Keratinocyte (primary cell): Measurements from ENCODE around the gene LTB. TPM values are rescaled to one million over a fixed set of nuclear protein-coding genes. Genes with fewer than 3 reads are reported as not detected.

ENCODE experiments used
- DNase-seq: peaks from one replicate; pipeline ENCODE4 v3.0.0-alpha.2; 2011; ENCODE audit warnings: low read depth, missing footprints, low spot score
- FAIRE-seq: peaks from 2 replicates; lab custom pipeline; 2011; peaks lifted over from hg19 to GRCh38; lab: Jason Lieb, UNC
- H2AFZ ChIP-seq: 2 replicates; pipeline ENCODE4 v1.6.0; 2012; ENCODE audit warnings: low read length, control low read depth, inconsistent platforms; ENCODE audit not compliant: control insufficient read depth
- H3K27ac ChIP-seq: 2 replicates; pipeline ENCODE4 v1.5.1; 2011; ENCODE audit warnings: low read length; ENCODE audit not compliant: control insufficient read depth, insufficient read depth
- H3K27me3 ChIP-seq: 3 replicates; pipeline ENCODE4 v1.6.0; 2011; ENCODE audit warnings: low read length; ENCODE audit not compliant: control insufficient read depth, insufficient read depth; ENCODE audit errors: extremely low read depth
- H3K36me3 ChIP-seq, 2 experiments: 2 replicates in 1 of 2; 3 replicates in 1 of 2; pipeline ENCODE4 v1.5.1; 2011; ENCODE audit warnings: low read length in 2 of 2, mild to moderate bottlenecking in 1 of 2; ENCODE audit not compliant: control insufficient read depth in 2 of 2, insufficient read depth in 2 of 2; ENCODE audit errors: extremely low read depth in 1 of 2
- H3K4me1 ChIP-seq: 3 replicates; pipeline ENCODE4 v1.5.1; 2011; ENCODE audit warnings: low read length; ENCODE audit not compliant: control insufficient read depth, insufficient read depth; ENCODE audit errors: extremely low read depth
- H3K4me2 ChIP-seq: 3 replicates; pipeline ENCODE4 v1.6.0; 2011; ENCODE audit warnings: low read depth, low read length; ENCODE audit not compliant: control insufficient read depth, insufficient read depth; ENCODE audit errors: extremely low read depth
- H3K4me3 ChIP-seq, 3 experiments: fragments of 200-600 bp in 1 of 3; sonication (generic) in 1 of 3; 2 replicates in 2 of 3; 3 replicates in 1 of 3; pipeline ENCODE4 v1.5.1; 2011 to 2016; ENCODE audit warnings: low read length in 3 of 3, mild to moderate bottlenecking in 3 of 3, control low read depth in 2 of 3, inconsistent platforms in 1 of 3, low read depth in 1 of 3, mixed read lengths in 1 of 3, mixed run types in 1 of 3, moderate library complexity in 1 of 3; ENCODE audit not compliant: control insufficient read depth in 2 of 3, insufficient read depth in 2 of 3; ENCODE audit errors: extremely low read depth in 1 of 3
- H3K79me2 ChIP-seq: 2 replicates; pipeline ENCODE4 v1.6.0; 2012; ENCODE audit warnings: low read length; ENCODE audit not compliant: control insufficient read depth, insufficient read depth
- H3K9ac ChIP-seq: 3 replicates; pipeline ENCODE4 v1.6.0; 2011; ENCODE audit warnings: low read length; ENCODE audit not compliant: control insufficient read depth, insufficient read depth; ENCODE audit errors: extremely low read depth
- H3K9me1 ChIP-seq: 3 replicates; pipeline ENCODE4 v1.6.0; 2011; ENCODE audit warnings: low read length; ENCODE audit not compliant: control insufficient read depth, insufficient read depth; ENCODE audit errors: extremely low read depth
- H3K9me3 ChIP-seq: 2 replicates; pipeline ENCODE4 v1.5.1; 2012; ENCODE audit warnings: low read depth, low read length; ENCODE audit not compliant: control insufficient read depth
- H4K20me1 ChIP-seq: 3 replicates; pipeline ENCODE4 v1.6.0; 2011; ENCODE audit warnings: low read length; ENCODE audit not compliant: control insufficient read depth, insufficient read depth; ENCODE audit errors: extremely low read depth
- EZH2 ChIP-seq: IDR thresholded peaks from one replicate; pipeline ENCODE4 v1.6.1; 2012; ENCODE audit warnings: inconsistent platforms, mild to moderate bottlenecking, low read length, moderate library complexity
- dilution Hi-C: fragments of 300-500 bp; cut with MboI; formaldehyde crosslinking; loops from one replicate; pipeline ENCODE4 v1.7.0; 2020; ENCODE audit warnings: low sequenced_read_pairs; ENCODE audit not compliant: extremely low pct_ligation_motif_present
- polyA plus RNA-seq, 5 experiments: library from polyadenylated mRNA; depleted of rRNA in 3 of 5; stranded (reverse) in 3 of 5; stranded (forward) in 1 of 5; unstranded in 1 of 5; fragments of >200 nt; gene quantifications; 1 replicate in 1 of 5; 2 replicates in 3 of 5; 3 replicates in 1 of 5; pipeline versions ENCODE4 v1.2.1 to v1.2.3, GENCODE V29; 2011 to 2012; ENCODE audit warnings: missing spikeins in 2 of 5, low read depth in 1 of 5, low replicate concordance in 1 of 5
- TF ChIP-seq, protein P1 (sequence below), 3 experiments: IDR thresholded peaks in 1 of 3; conservative IDR thresholded peaks in 1 of 3; optimal IDR thresholded peaks in 1 of 3; 2 replicates in 2 of 3; 3 replicates in 1 of 3; pipeline versions ENCODE3 to v1.5.1; 2011; ENCODE audit warnings: low read length in 3 of 3, mild to moderate bottlenecking in 3 of 3, moderate library complexity in 2 of 3, control low read depth in 1 of 3, inconsistent platforms in 1 of 3; ENCODE audit not compliant: insufficient read depth in 2 of 3; ENCODE audit errors: extremely low read depth in 1 of 3

Gene LTB
- polyA plus RNA-seq, 1 donor (not counting 4 experiments of a cell fraction or from before 2014, with no cell fraction given) = not detected

DNA sequence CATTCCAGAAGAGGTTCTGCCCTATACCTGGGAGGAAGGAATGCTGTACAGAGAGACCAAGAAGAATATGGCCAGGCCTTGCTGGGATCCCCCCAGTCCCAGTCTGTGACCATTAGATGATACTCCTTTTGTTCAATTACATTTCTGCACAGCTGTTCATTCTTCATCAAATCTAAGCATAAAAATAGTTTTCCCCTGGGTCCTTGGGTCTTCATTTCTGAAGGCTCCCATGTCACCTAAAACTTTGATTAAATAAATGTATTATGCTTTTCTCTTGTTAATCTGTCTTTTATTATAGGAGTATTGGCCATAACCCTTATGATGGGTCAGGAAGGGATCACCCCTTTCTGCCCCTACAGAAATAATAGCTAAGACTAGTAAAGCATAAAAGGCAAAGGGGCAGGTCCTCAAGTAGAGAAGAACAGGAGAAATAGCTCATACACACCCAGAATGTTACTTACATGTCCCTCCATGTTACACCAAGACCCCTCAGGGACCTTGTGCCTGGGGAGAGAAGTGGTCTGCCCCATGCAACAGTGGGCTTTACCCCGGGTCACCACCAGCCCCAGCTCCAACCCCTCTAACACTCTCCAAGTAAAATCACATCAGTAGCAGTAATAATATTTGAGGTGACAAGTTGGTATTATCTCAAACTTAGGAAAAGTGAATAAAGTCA, 12.2 kb downstream of the LTB start:
- dilution Hi-C loops = no loop called here
- no peak for DNase-seq
- no peak overlapping the region for H3K4me3 ChIP-seq
- H3K9me1 ChIP-seq = no peaks in the 10 kb centered on the region
- H3K36me3 ChIP-seq = no peaks in the 10 kb centered on the region
- FAIRE-seq = no peak
- H3K27me3 ChIP-seq = no peaks in the 10 kb centered on the region
- no peak overlapping the region for H3K27ac ChIP-seq
- no peak overlapping the region for H2AFZ ChIP-seq
- no peaks in the 10 kb centered on the region for H4K20me1 ChIP-seq
- peaks cover under 1% of the 10 kb centered on the region for H3K4me1 ChIP-seq
- H3K9me3 ChIP-seq = no peaks in the 10 kb centered on the region
- H3K9ac ChIP-seq = no peak overlapping the region
- no peaks in the 10 kb centered on the region for H3K79me2 ChIP-seq
- TF ChIP-seq, protein P1, sequence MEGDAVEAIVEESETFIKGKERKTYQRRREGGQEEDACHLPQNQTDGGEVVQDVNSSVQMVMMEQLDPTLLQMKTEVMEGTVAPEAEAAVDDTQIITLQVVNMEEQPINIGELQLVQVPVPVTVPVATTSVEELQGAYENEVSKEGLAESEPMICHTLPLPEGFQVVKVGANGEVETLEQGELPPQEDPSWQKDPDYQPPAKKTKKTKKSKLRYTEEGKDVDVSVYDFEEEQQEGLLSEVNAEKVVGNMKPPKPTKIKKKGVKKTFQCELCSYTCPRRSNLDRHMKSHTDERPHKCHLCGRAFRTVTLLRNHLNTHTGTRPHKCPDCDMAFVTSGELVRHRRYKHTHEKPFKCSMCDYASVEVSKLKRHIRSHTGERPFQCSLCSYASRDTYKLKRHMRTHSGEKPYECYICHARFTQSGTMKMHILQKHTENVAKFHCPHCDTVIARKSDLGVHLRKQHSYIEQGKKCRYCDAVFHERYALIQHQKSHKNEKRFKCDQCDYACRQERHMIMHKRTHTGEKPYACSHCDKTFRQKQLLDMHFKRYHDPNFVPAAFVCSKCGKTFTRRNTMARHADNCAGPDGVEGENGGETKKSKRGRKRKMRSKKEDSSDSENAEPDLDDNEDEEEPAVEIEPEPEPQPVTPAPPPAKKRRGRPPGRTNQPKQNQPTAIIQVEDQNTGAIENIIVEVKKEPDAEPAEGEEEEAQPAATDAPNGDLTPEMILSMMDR (optimal IDR thresholded peaks at IDR 0.05 in 1 of 3, IDR thresholded peaks at IDR 0.05 in 1 of 3, conservative IDR thresholded peaks at IDR 0.05 in 1 of 3; ENCODE audit: extremely low read depth in 1 of 3, insufficient read depth in 2 of 3, low read length in 3 of 3) = no peak
- TF ChIP-seq EZH2 = no peak
- no peak overlapping the region for H3K4me2 ChIP-seq

DNA sequence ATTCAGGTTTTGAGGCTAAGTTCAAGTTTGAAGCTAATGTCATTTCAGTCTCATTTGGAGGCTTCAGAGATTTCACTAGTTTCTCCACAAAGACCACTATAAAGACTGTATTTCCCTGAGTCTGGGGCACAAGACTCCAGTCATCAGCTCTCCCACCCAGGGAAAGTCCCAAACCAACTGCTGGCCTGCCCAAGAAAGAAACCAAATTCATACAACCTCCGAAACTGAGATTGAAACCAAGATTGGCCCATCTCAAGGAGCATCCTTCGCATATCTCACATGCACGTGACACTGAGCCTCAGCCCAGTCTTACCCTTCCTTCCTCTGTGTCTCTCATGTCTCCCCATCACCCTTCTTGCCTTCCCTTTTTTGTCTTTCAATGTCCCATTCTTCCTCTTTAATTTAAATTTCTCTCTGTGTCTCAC, 13.7 kb downstream of the LTB start:
- H2AFZ ChIP-seq = no peak overlapping the region
- H3K27ac ChIP-seq = no peak overlapping the region
- dilution Hi-C loops = no loop called here
- H4K20me1 ChIP-seq = no peaks in the 10 kb centered on the region
- no peak for FAIRE-seq
- no peaks in the 10 kb centered on the region for H3K4me1 ChIP-seq
- no peaks in the 10 kb centered on the region for H3K79me2 ChIP-seq
- no peak overlapping the region for H3K9ac ChIP-seq
- H3K4me2 ChIP-seq = no peak overlapping the region
- no peaks in the 10 kb centered on the region for H3K27me3 ChIP-seq
- DNase-seq = no peak
- H3K4me3 ChIP-seq = no peak overlapping the region
- H3K9me1 ChIP-seq = no peaks in the 10 kb centered on the region
- TF ChIP-seq, protein P1 (optimal IDR thresholded peaks at IDR 0.05 in 1 of 3, IDR thresholded peaks at IDR 0.05 in 1 of 3, conservative IDR thresholded peaks at IDR 0.05 in 1 of 3; ENCODE audit: extremely low read depth in 1 of 3, insufficient read depth in 2 of 3, low read length in 3 of 3) = no peak
- TF ChIP-seq EZH2 = no peak
- no peaks in the 10 kb centered on the region for H3K36me3 ChIP-seq
- H3K9me3 ChIP-seq = no peaks in the 10 kb centered on the region
